ENCODE data around the gene ITGA3. TPM values are rescaled to one million over a fixed set of nuclear protein-coding genes. Genes with fewer than 3 reads are reported as not detected.

ITGA3 gene
- total RNA-seq, 4 donors from 2014 or later, result 38.9 to 96.7 (median 58.6) TPM

- Histone ChIP-seq H3K36me3 (peaks cover 21 to 67% (median 57%) of the 10 kb centered on the region in 4 donors), H3K4me1 (peaks cover 71 to 81% (median 73%) of the 10 kb centered on the region in 4 donors)
Measured at GRCh38 chr17:50100921-50101345, 45.0 kb downstream of the ITGA3 start.

GRCh38 chr17:50101346-50102163, 45.6 kb downstream of the ITGA3 start:
- no peaks in the 10 kb centered on the region for H3K9me3 ChIP-seq
- peak in 1 of 3 experiments; percentile 10 for TF ChIP-seq CTCF (IDR thresholded peaks at IDR 0.05)
- TF ChIP-seq POLR2A (IDR thresholded peaks at IDR 0.05; ENCODE audit: low read depth), result no peak
- H3K4me1 ChIP-seq, result peaks cover 65 to 74% (median 67%) of the 10 kb centered on the region in 4 donors
- H3K36me3 ChIP-seq, result peaks cover 26 to 73% (median 62%) of the 10 kb centered on the region in 4 donors
- DNase-seq (ENCODE audit: extremely low spot score), result no peak
- intact Hi-C loops (cut with DNase I), result no loop called here
- peak overlapping the region; percentile 51 to 83 (median 80) for H3K27ac ChIP-seq (replicated peaks in 1 of 4)
- H3K27me3 ChIP-seq, result no peaks in the 10 kb centered on the region
- peak overlapping the region in 1 of 4 donors; percentile 2 for H3K4me3 ChIP-seq
- WGBS, result 54% methylated on average over 14 of the region's 17 CpGs

More at GRCh38 chr17:50100921-50101345, 45.0 kb downstream of the ITGA3 start:
- Histone ChIP-seq H3K9me3 (no peaks in the 10 kb centered on the region), H3K4me3 (peak overlapping the region in 1 of 4 donors; percentile 2), H3K27me3 (no peaks in the 10 kb centered on the region), H3K27ac (replicated peaks in 1 of 4) (peak overlapping the region; percentile 51 to 83 (median 80))
- DNase-seq (ENCODE audit: extremely low spot score), result no peak
- intact Hi-C loops (cut with DNase I), result no loop called here
- 48% methylated on average over 11 of the region's 15 CpGs for WGBS
- TF ChIP-seq CTCF (IDR thresholded peaks at IDR 0.05) (no peak), POLR2AphosphoS5 (IDR thresholded peaks at IDR 0.05) (no peak), POLR2A (IDR thresholded peaks at IDR 0.05; ENCODE audit: low read depth) (no peak), EP300 (IDR thresholded peaks at IDR 0.05) (no peak)

GRCh38 chr17:50102164-50102991, 46.5 kb downstream of the ITGA3 start:
- WGBS, result 87% methylated on average over 6 of the region's 15 CpGs
- intact Hi-C loops (cut with DNase I), result no loop called here
- TF ChIP-seq POLR2AphosphoS5 (IDR thresholded peaks at IDR 0.05) (peak in 1 of 2 donors; percentile 13), CTCF (IDR thresholded peaks at IDR 0.05) (no peak)

GRCh38 chr17:50103252-50103651, 47.3 kb downstream of the ITGA3 start:
- no peaks in the 10 kb centered on the region for H3K27me3 ChIP-seq
- H3K9me3 ChIP-seq, result no peaks in the 10 kb centered on the region
- WGBS, result no CpG with 5 or more reads among the region's 2 CpGs
- H3K4me1 ChIP-seq, result peaks cover 49 to 57% (median 54%) of the 10 kb centered on the region in 4 donors
- H3K4me3 ChIP-seq, result no peak overlapping the region
- H3K27ac ChIP-seq (replicated peaks in 1 of 4), result peak overlapping the region in 3 of 4 donors; percentile 79 to 83 (median 81)
- intact Hi-C loops (cut with DNase I), result no loop called here
- H3K36me3 ChIP-seq, result peaks cover 33 to 77% (median 64%) of the 10 kb centered on the region in 4 donors
- TF ChIP-seq POLR2A (IDR thresholded peaks at IDR 0.05; ENCODE audit: low read depth) (no peak), POLR2AphosphoS5 (IDR thresholded peaks at IDR 0.05) (no peak), EP300 (IDR thresholded peaks at IDR 0.05) (no peak), CTCF (IDR thresholded peaks at IDR 0.05) (no peak)
- no peak for DNase-seq (ENCODE audit: extremely low spot score)

More at GRCh38 chr17:50102164-50102991, 46.5 kb downstream of the ITGA3 start:
- H3K27ac ChIP-seq (replicated peaks in 1 of 4), result peak overlapping the region; percentile 51 to 83 (median 80)
- no peak for DNase-seq (ENCODE audit: extremely low spot score)
- H3K9me3 ChIP-seq, result no peaks in the 10 kb centered on the region
- H3K27me3 ChIP-seq, result no peaks in the 10 kb centered on the region
- peaks cover 57 to 66% (median 59%) of the 10 kb centered on the region in 4 donors for H3K4me1 ChIP-seq
- peaks cover 32 to 77% (median 64%) of the 10 kb centered on the region in 4 donors for H3K36me3 ChIP-seq
- peak overlapping the region in 1 of 4 donors; percentile 2 for H3K4me3 ChIP-seq

All from esophagus muscularis mucosa (tissue), 4 donors.